ENCODE measurements around the gene POU4F2.
"Not testable (repeated sequence)": the region's sequence is repeated elsewhere in the genome, so short reads cannot be mapped to it uniquely, and the experiment has no call there.

The POU4F2 gene

DNA sequence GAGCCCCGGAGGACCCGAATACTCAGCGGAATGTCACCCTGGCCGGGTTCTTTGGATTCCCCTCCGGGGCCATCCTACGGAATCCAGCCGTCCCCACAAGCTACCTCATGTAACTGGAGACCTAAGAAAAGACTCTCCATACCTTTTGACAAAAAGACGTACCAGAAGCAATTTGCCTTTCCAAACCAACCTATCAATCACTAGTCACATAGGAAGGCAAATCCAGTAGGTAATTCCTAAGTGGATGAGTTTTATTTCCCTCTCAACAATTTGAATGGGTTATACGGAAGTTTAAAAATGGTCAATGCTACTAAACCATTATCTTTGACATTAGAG lies 16.8 kb downstream of the POU4F2 start:
- DNase-seq = no peak

DNA sequence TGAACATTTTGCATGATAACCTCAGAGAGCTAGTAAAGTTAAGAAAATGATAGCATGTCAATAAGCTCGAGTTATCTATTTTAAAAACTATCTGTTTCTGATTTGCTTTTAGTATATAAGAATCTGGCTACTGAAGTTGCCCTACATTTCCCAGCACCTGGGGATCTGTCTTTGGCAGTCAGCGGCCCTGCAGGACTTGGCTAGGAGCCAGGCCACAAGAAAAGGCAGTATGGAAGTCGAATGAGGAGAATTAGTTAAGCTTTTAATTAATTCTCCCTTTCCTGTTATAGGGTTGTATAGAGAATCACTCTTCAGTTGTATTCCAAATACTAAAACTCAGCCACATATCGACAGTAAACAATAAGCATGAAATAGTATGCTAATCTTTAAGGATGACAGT lies 22.7 kb downstream of the POU4F2 start:
- DNase-seq = no peak

DNA sequence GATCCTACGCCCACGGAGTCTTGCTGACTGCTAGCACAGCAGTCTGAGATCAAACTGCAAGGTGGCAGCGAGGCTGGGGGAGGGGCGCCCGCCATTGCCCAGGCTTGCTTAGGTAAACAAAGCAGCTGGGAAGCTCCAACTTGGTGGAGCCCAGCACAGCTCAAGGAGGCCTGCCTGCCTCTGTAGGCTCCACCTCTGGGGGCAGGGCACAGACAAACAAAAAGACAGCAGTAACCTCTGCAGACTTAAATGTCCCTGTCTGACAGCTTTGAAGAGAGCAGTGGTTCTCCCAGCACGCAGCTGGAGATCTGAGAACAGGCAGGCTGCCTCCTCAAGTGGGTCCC lies 25.2 kb downstream of the POU4F2 start:
- not testable (repeated sequence) for DNase-seq

DNA sequence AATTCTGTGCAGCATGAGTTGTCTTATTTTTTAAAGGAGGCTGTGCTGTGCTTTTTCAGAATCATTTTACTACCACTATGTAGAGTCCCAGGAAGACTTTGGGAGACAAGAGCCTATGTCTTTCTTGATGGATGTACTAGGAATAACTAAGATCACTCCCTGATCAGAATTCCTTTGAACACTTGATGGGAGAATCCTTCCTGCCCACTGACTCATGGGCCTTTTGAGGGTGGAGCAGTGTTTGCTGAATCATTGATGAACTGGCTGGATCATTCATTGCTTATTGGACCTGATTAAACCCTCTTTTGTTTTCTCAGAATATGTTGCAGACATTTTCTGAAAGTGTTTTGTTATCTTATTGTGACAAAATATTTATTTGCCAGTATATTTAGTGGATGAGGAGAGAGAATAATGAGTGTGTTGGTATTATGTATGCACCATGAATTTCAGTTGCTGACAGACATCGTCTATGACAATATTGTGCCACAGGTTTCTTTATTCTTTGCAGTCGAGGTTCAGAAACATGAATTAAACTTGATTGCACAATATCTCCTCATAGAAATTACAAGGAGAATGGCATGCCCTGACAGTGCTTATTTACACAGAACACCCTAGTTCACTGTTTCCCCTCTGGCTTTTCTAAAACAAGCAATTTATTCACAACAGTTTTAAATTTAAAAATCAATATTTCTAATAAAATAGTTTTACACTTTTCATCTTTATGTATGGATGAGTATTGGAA lies 36.3 kb downstream of the POU4F2 start:
- no peak for DNase-seq
